K562 (cell line): ENCODE measurements around the gene KDELR3. TPM values are rescaled to one million over a fixed set of nuclear protein-coding genes. Genes with fewer than 3 reads are reported as not detected.
A peak's percentile ranks its signal among the peaks of the same experiment; 100 is the strongest.

ENCODE experiments used
- ARID1B ChIP-seq: fragments of 450-650 bp; IDR thresholded peaks from 2 replicates; pipeline ENCODE4 v1.6.1; 2016; ENCODE audit warnings: antibody characterized with exemption, mild to moderate bottlenecking, inconsistent platforms
- HNRNPLL ChIP-seq: fragments of 200-400 bp; formaldehyde crosslinking; IDR thresholded peaks from 2 replicates; pipeline ENCODE4 v1.6.1; 2017; ENCODE audit warnings: low read length, low read depth, mild to moderate bottlenecking; ENCODE audit not compliant: poor library complexity, severe bottlenecking
- MAFF ChIP-seq: IDR thresholded peaks from 2 replicates; pipeline ENCODE4 v1.6.1; 2012; ENCODE audit warnings: low read length, improper control_type of control experiment
- MBD2 ChIP-seq: sonication (generic); IDR thresholded peaks from 2 replicates; pipeline ENCODE4 v1.6.1; 2016; ENCODE audit warnings: low read depth, borderline replicate concordance
- POLR2AphosphoS2 ChIP-seq: IDR thresholded peaks from 2 replicates; pipeline ENCODE4 v1.6.1; 2012; ENCODE audit warnings: low read length, improper control_type of control experiment
- POLR2B ChIP-seq: fragments of 450-650 bp; IDR thresholded peaks from 2 replicates; pipeline ENCODE4 v1.6.1; 2018; ENCODE audit warnings: low read depth; ENCODE audit not compliant: partially characterized antibody
- RBM39 ChIP-seq: fragments of 200-400 bp; formaldehyde crosslinking; optimal IDR thresholded peaks from 2 replicates; pipeline ENCODE3; 2018; ENCODE audit warnings: low read depth, low read length
- TEAD2 ChIP-seq: fragments of 450-650 bp; IDR thresholded peaks from 2 replicates; pipeline ENCODE4 v1.6.1; 2016; ENCODE audit warnings: missing genetic modification characterization, control low read depth, missing compliant biosample characterization
- XRCC4 ChIP-seq: IDR thresholded peaks from one replicate; pipeline ENCODE4 v1.6.1; 2011; ENCODE audit not compliant: insufficient read depth, insufficient read length; ENCODE audit errors: extremely low read depth
- ZBTB8A ChIP-seq: fragments of 450-650 bp; IDR thresholded peaks from 2 replicates; pipeline ENCODE4 v1.6.1; 2018; ENCODE audit warnings: mild to moderate bottlenecking, moderate library complexity; ENCODE audit not compliant: partially characterized antibody
- ZFP36 ChIP-seq: fragments of 150-350 bp; IDR thresholded peaks from 2 replicates; pipeline ENCODE4 v1.6.1; 2018; ENCODE audit warnings: low read length, low read depth; ENCODE audit not compliant: partially characterized antibody
- ZNF175 ChIP-seq: fragments of 200-800 bp; sonication (Bioruptor generic); IDR thresholded peaks from 2 replicates; pipeline ENCODE4 v1.6.1; 2016; ENCODE audit warnings: low read depth, mild to moderate bottlenecking, missing genetic modification characterization, missing compliant biosample characterization
- ZNF717 ChIP-seq: fragments of 250-450 bp; sonication (Bioruptor Pico); IDR thresholded peaks from 2 replicates; pipeline ENCODE4 v1.5.0; 2021
- polyA plus RNA-seq, 8 experiments: library from polyadenylated mRNA; depleted of rRNA in 4 of 8; stranded (reverse) in 5 of 8; unstranded in 3 of 8; fragments of >200 nt; fragmentation: Nextera tagmentation in 2 of 8; fragmentation: Illumina TruSeq in 1 of 8; extraction: Ambion mirVana in 2 of 8; extraction: Trizol in 1 of 8; gene quantifications; 2 replicates each; pipeline versions ENCODE4 v1.2.1 to v1.2.3, GENCODE V29; 2011 to 2014; ENCODE audit warnings: inconsistent platforms in 1 of 8, missing spikeins in 1 of 8
- total RNA-seq, 7 experiments: library from RNA; depleted of rRNA in 6 of 7; stranded (reverse); fragments of >200 nt in 6 of 7; fragmentation: Illumina TruSeq in 2 of 7; extraction: Trizol in 2 of 7; gene quantifications; 2 replicates each; pipeline versions ENCODE4 v1.2.1 to v1.2.3, GENCODE V29; 2011 to 2021; ENCODE audit warnings: low replicate concordance in 1 of 7
- TF ChIP-seq, protein P1 (sequence below), 3 experiments: IDR thresholded peaks in 2 of 3; conservative IDR thresholded peaks in 1 of 3; 2 replicates each; pipeline ENCODE4 v1.5.1; 2011 to 2012; ENCODE audit warnings: low read length in 3 of 3, mild to moderate bottlenecking in 3 of 3, control low read depth in 2 of 3, improper control_type of control experiment in 1 of 3, inconsistent platforms in 1 of 3, low read depth in 1 of 3, mixed read lengths in 1 of 3, moderate library complexity in 1 of 3; ENCODE audit not compliant: insufficient read depth in 2 of 3
- TF ChIP-seq, protein P2 (sequence below): fragments of 200-600 bp; sonication (generic); IDR thresholded peaks from one replicate; pipeline ENCODE4 v1.6.1; 2012; ENCODE audit warnings: mild to moderate bottlenecking, low read depth, low read length, inconsistent platforms

The KDELR3 gene
- total and polyA plus RNA-seq, 9 of the 15 experiments (the other 6 are each of a cell fraction or from before 2014, with no cell fraction given) = 7.1 to 44.8 (median 9.6) TPM

DNA sequence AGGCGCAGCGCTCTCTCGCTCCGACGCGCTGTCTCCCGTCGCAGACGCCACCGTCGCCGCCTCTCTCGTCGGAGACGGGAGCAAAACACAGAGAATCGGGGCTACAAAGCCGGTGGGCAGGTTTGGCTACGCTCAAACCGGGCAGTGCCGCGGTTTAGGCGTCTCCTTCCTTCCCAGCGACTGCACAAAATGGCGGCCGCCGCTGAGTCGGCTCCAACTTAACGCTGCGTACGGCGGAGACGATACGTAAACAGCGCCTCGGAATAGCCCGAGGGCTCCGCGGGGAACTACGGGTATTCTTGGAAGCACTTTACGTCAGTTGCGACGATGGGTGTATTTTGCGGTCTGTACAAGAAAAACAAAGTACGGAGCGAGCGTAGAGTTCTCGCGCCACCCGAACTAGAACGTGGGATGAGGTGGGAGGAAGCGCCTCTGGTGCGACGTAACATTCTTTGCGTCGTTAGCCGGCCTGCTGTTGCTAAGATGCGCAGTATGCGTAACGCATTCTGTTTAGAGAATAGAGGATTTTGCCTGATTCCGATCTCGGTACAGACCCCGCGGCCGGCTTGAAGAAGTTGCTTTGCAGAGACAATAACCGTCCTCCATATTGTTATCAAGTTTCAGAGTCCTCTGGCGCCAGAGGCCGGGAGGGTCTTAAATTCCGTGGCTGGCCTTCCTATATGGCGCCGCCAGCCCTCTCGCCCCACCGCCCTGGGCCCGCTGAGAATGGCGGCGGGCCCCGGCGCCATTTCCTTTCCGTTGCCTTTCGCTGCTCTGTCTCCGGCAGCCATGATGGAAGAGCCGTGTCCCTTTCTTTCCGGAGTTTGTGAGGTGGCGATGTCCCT lies 38.4 kb downstream of the KDELR3 start, which contains the start of gene DDX17 (continued):
- TF ChIP-seq ZNF175 (CRISPR knock-in tag) (peak; percentile 87; the same call in 1 of the 2 replicates), ZNF717 (no peak), POLR2B (peak; percentile 68), ZFP36 (no peak), POLR2AphosphoS2 (peak; percentile 39; the same call in 1 of the 2 replicates), HNRNPLL (peak; percentile 99), MAFF (no peak), RBM39 (no peak), MBD2 (peak; percentile 57; the same call in 1 of the 2 replicates), XRCC4 (no peak), ZBTB8A (no peak), ARID1B (no peak), TEAD2 (tag) (peak; percentile 85)
- TF ChIP-seq, protein P1, sequence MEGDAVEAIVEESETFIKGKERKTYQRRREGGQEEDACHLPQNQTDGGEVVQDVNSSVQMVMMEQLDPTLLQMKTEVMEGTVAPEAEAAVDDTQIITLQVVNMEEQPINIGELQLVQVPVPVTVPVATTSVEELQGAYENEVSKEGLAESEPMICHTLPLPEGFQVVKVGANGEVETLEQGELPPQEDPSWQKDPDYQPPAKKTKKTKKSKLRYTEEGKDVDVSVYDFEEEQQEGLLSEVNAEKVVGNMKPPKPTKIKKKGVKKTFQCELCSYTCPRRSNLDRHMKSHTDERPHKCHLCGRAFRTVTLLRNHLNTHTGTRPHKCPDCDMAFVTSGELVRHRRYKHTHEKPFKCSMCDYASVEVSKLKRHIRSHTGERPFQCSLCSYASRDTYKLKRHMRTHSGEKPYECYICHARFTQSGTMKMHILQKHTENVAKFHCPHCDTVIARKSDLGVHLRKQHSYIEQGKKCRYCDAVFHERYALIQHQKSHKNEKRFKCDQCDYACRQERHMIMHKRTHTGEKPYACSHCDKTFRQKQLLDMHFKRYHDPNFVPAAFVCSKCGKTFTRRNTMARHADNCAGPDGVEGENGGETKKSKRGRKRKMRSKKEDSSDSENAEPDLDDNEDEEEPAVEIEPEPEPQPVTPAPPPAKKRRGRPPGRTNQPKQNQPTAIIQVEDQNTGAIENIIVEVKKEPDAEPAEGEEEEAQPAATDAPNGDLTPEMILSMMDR (IDR thresholded peaks at IDR 0.05 in 2 of 3, conservative IDR thresholded peaks at IDR 0.05 in 1 of 3; ENCODE audit: insufficient read depth in 2 of 3, low read depth in 1 of 3, low read length in 3 of 3) = peak in 1 of 3 experiments; percentile 17; a peak in 1 of 6 replicates
- TF ChIP-seq, protein P2, sequence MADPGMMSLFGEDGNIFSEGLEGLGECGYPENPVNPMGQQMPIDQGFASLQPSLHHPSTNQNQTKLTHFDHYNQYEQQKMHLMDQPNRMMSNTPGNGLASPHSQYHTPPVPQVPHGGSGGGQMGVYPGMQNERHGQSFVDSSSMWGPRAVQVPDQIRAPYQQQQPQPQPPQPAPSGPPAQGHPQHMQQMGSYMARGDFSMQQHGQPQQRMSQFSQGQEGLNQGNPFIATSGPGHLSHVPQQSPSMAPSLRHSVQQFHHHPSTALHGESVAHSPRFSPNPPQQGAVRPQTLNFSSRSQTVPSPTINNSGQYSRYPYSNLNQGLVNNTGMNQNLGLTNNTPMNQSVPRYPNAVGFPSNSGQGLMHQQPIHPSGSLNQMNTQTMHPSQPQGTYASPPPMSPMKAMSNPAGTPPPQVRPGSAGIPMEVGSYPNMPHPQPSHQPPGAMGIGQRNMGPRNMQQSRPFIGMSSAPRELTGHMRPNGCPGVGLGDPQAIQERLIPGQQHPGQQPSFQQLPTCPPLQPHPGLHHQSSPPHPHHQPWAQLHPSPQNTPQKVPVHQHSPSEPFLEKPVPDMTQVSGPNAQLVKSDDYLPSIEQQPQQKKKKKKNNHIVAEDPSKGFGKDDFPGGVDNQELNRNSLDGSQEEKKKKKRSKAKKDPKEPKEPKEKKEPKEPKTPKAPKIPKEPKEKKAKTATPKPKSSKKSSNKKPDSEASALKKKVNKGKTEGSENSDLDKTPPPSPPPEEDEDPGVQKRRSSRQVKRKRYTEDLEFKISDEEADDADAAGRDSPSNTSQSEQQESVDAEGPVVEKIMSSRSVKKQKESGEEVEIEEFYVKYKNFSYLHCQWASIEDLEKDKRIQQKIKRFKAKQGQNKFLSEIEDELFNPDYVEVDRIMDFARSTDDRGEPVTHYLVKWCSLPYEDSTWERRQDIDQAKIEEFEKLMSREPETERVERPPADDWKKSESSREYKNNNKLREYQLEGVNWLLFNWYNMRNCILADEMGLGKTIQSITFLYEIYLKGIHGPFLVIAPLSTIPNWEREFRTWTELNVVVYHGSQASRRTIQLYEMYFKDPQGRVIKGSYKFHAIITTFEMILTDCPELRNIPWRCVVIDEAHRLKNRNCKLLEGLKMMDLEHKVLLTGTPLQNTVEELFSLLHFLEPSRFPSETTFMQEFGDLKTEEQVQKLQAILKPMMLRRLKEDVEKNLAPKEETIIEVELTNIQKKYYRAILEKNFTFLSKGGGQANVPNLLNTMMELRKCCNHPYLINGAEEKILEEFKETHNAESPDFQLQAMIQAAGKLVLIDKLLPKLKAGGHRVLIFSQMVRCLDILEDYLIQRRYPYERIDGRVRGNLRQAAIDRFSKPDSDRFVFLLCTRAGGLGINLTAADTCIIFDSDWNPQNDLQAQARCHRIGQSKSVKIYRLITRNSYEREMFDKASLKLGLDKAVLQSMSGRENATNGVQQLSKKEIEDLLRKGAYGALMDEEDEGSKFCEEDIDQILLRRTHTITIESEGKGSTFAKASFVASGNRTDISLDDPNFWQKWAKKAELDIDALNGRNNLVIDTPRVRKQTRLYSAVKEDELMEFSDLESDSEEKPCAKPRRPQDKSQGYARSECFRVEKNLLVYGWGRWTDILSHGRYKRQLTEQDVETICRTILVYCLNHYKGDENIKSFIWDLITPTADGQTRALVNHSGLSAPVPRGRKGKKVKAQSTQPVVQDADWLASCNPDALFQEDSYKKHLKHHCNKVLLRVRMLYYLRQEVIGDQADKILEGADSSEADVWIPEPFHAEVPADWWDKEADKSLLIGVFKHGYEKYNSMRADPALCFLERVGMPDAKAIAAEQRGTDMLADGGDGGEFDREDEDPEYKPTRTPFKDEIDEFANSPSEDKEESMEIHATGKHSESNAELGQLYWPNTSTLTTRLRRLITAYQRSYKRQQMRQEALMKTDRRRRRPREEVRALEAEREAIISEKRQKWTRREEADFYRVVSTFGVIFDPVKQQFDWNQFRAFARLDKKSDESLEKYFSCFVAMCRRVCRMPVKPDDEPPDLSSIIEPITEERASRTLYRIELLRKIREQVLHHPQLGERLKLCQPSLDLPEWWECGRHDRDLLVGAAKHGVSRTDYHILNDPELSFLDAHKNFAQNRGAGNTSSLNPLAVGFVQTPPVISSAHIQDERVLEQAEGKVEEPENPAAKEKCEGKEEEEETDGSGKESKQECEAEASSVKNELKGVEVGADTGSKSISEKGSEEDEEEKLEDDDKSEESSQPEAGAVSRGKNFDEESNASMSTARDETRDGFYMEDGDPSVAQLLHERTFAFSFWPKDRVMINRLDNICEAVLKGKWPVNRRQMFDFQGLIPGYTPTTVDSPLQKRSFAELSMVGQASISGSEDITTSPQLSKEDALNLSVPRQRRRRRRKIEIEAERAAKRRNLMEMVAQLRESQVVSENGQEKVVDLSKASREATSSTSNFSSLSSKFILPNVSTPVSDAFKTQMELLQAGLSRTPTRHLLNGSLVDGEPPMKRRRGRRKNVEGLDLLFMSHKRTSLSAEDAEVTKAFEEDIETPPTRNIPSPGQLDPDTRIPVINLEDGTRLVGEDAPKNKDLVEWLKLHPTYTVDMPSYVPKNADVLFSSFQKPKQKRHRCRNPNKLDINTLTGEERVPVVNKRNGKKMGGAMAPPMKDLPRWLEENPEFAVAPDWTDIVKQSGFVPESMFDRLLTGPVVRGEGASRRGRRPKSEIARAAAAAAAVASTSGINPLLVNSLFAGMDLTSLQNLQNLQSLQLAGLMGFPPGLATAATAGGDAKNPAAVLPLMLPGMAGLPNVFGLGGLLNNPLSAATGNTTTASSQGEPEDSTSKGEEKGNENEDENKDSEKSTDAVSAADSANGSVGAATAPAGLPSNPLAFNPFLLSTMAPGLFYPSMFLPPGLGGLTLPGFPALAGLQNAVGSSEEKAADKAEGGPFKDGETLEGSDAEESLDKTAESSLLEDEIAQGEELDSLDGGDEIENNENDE = no peak
